Measurements from ENCODE around the gene POU2F3.

Gene POU2F3

GRCh38 chr11:120239713-120240640 lies at the start of gene POU2F3:
TSS of gene POU2F3 (plus strand) at chr11:120240140. CDS start at chr11:120240344, 204 bp downstream.
- no peak for DNase-seq

DNA sequence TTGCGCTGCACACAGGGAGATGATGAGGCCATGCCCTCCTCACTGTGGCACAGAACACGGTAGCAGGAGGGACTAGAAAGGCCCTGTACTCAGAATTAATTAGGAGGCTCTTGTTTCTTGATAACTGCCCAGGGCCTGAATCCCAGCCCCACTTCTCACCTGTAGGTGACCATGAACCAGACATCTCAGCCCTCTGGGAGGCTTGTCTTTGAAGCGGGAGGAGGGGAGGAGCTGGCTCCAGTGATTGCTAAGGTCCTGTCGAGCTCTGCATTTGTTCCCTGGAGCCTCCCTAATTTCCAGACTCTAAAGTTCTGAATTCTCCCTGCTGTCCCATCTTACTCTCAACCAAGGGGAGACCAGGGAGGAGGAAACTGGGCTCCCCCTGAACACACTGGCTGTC lies 48.9 kb upstream of the POU2F3 start:
- DNase-seq: no peak

DNA sequence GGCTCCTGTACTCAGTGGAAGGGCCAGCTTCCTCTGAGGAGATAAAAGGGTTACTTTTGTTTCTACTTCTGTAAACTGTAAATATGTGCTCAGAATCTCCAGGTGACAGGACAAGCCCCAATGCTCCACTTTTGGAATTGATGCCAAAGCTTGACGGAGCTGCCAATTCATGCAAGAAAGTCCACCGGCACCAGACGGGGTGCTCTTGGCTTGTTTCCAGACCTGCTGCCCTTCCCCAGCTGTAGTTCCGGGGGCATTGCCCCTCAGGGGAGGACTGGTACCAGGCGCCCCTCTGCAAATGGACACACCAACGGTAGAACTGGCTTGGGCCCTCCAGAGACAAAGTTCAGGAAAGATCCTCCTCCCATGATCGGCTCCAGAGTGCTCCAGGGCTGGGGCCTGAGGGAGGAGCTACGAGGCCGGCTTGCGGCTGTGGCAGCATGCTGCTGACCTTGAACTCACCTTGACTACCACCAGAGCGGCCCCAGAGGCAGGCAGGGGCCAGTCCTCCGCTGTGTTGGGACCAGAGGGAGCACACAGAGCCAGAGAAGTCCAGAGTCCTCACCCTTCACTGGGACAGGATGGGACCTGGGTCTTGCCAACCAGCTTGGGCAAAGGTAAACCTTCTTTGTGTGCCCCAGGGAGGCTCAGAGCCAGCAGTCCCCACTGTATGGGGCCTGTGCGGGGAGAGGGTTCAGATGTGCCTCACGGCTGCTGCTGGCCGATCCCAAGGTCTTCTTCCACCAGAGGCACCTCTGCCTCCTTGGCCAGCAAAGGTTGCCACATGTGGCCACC lies 46.9 kb upstream of the POU2F3 start:
- no peak for DNase-seq

- no peak for DNase-seq
Measured at GRCh38 chr11:120194166-120194565, 45.8 kb upstream of the POU2F3 start.

- DNase-seq: no peak
Measured at GRCh38 chr11:120195601-120196320, 44.2 kb upstream of the POU2F3 start.

DNA sequence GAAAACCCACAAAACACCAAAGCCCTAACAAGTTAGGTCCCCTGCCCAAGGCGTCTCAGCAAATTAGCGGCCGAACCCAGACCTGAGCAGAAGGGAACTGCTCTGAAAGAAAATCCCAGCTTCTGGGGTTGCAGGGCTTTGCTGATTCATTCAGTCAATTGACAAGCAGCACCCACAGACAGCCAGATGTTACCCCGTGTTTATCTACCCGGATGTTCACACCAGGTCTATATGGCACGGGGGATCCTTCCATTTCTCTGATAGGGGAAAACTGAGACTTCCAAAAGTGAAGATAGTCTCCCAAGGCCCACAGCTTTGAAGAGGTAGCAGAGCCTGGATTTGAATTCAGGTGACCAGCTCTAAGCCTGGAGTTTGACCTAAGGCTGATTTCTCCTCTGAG lies 43.1 kb upstream of the POU2F3 start:
- DNase-seq: no peak

DNA sequence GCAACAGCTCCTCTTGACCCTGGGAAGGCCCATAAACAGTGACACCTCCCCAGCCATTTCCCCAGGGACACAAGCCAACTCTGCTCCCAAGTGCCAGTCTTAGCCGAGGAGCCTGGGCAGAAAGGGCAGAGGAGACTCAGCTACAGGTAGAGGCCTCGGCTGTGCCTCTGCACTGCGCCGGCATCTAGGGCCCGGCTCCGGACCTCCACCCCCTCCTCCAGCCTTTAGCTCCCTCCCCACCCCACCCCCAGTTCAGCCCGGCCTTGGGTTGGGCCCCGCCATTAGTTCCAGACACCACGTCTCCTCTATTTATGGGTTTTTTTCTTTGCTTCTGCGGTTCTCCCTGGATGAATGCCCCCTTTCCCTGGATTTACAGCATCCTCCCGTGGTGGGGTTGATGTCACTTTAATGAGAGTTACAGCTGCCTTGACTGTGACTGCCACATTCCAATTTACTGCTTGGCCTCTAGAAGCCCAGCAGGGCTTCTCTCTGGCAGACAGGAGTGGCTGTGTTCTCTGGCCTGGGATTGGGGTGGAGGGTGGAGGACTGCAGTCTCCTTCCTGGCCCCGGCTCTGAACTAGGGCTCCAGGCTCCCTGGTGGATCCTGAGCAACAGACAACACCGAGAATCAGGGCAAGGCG lies 42.6 kb upstream of the POU2F3 start:
- no peak for DNase-seq

DNA sequence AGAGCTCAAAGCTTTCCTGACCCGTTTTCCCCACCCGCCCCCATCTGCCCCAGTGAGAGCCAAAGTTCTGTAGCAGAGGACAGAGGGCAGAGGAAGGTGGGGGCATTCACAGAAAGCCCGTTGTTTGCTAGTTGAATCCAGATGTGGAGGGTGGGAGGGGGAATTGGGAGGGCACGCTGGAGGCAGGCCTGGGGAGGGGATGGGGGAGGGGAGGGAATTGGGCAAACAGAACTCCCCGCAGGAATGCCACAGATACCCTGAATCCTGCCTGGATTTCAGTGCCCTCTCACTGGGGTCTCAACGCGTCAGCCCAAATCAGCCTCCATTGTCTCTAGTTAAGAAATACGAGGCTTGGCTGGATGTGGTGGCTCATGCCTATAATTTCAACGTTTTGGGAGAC lies 42.0 kb upstream of the POU2F3 start:
- DNase-seq: no peak

GRCh38 chr11:120198403-120198786 lies 41.5 kb upstream of the POU2F3 start:
- no peak for DNase-seq

DNA sequence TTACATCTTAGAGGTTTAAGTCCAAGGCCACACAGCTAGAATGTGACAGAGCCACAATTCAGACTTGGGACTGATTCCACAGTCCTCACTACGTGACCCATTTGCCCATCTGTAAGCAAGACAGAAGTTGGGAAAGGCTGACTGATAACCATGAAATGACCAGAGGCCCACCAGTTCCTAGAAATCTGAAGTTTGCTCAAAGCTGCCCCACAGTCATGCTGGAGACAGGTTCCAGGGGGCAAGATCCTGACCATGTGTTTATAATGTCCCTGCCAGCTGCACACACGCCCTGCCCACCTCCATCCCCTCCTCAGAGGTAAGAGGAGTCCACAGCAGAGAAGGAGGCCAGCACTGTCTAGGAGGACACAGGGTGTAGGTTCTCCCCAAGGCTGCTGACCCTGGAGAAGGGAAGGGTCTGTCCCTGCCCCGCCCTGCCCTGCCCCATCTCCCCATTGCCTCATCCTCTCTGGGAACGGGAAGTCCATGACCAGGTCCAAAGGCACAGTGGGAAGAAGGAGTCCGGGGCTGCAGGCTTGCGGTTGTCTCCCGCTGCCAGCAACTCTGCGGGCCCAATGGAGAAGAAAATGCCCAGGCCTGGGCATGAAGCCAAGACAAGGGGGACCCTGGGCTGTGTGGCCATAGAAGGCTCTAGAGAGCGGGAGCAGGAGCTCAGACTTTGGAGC lies 41.0 kb upstream of the POU2F3 start:
- no peak for DNase-seq

DNA sequence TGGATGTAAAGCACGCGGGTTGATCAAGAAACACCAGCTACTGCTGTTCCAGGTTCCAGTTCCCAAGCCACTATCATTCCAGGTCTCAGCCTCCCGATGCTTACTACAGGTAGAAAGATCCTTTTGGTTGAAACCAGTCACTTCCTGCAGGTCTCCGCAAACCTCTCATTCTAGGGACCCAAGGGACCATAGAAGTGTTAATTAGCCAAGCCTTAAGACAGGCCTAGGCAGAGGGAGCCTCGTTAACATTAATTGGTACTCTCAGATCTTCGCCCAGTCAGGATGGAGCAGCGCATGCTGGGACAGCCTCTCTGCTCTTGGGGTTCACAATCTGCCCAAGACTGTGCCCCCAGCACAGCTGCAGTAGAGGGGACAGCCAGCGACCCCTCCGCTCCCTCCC lies 40.3 kb upstream of the POU2F3 start:
- no peak for DNase-seq

DNA sequence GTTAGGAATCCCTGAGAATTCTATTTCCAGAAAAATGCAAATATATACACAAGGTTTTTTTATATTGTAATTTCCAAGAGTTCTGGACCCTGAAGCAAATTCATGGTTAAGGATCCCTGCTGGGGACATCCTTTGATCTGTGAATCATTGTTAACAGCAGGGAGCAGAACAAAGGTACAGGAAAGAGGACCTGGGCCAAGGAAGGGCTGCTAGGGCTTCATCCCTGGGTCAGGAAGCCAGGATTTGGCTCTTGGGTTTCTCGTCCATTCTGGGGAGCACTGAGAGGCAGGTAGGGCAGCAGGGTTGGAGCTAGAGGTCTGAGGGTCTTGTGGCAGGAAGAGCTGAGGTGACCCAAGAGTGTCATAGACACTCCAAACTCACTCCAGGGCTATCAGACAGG lies 39.3 kb upstream of the POU2F3 start:
- DNase-seq: no peak

DNA sequence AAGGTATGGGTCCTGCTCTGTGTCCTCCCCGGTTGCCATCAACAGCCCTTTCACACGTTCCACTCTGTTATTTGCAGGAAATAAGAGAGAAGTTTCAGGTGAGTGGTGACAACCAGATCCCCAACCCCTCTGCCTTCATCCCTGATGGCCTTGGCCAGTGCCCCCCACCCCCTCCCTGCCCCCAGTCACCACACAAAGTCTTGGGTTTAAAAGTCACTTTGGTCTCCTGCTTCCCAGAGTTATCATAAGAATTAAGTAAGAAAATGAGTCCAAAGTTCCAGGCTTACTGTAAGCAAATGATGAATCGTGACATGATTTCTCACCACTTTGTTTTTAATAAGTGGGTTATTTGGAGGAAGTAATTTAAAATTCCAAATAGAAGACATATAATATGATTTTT lies 38.3 kb upstream of the POU2F3 start:
- DNase-seq: no peak

DNA sequence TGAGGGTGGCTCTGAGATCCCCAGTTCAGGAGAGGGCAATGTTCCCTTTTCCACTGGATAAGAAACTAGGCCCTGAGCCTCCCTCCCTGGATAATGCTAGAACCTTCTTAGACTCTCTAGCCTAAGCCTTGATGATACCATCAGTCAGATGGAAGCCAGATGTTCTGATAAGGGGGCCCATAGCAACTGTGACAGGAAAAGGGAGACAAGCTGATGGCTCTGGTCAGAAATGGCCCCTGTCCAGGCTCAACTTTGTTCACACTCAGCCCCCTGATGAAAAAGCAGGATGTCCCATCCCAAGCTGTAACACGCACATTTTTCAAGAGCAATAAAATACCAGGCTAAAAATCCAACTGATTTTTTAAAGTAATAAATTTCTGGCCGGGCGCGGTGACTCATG lies 36.3 kb upstream of the POU2F3 start:
- DNase-seq: no peak

GRCh38 chr11:120205596-120206161 lies 34.3 kb upstream of the POU2F3 start:
- no peak for DNase-seq

DNA sequence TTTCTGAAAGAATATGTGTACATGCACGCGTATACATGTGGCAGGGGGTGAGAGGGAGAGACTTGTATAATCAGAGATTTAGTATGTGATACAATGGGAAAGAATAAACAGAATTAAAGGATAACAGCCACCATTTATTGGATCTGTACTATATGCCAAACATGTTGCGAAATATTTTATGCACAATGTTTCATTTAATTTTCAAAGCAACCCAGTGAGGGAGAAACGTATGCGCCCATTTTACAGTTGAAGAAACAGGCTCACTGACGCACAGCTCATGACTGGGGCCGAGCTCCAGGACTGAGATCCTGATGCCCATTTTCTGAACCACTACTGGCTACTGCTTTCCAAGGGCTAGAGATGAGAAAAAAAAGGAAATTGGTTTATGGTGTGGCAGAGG lies 32.4 kb upstream of the POU2F3 start:
- no peak for DNase-seq

DNA sequence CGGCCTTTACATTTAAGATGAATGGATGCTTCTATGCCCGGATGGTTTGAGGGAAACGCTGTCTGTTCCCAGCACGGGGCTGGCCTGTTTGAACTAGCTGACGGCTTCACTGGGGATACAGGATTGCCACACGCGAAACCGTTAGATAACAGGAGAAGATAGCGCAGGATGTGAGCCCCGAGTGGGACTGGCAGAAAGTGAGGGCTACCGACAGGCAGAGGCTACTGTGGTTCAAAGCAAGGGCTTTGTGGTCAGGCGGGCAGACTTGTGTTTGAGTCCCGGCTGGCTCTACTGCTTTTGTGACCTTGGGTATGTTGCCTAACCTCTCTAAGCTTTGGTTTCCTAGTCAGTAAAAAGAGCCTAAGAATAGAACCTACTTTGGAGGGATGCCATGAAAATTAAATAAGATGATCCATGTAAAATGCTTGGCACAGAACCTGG lies 31.9 kb upstream of the POU2F3 start:
- DNase-seq: no peak

- DNase-seq: no peak
Measured at GRCh38 chr11:120208777-120209176, 31.2 kb upstream of the POU2F3 start.

GRCh38 chr11:120209746-120210625 lies 30.0 kb upstream of the POU2F3 start:
- no peak for DNase-seq

- peak; percentile 47 for DNase-seq
Measured at GRCh38 chr11:120210626-120211521, 29.1 kb upstream of the POU2F3 start, which contains the start of gene OAF. TSS of gene OAF (plus strand) at chr11:120211032. CDS start at chr11:120211280, 248 bp downstream.
